Kidney capillary endothelial cell (primary cell): Measurements from ENCODE around the gene ARHGAP22.

Experiments
- DNase-seq: peaks from one replicate; pipeline ENCODE4 v3.0.0-alpha.2; 2018; ENCODE audit warnings: low spot score

Gene ARHGAP22

DNA sequence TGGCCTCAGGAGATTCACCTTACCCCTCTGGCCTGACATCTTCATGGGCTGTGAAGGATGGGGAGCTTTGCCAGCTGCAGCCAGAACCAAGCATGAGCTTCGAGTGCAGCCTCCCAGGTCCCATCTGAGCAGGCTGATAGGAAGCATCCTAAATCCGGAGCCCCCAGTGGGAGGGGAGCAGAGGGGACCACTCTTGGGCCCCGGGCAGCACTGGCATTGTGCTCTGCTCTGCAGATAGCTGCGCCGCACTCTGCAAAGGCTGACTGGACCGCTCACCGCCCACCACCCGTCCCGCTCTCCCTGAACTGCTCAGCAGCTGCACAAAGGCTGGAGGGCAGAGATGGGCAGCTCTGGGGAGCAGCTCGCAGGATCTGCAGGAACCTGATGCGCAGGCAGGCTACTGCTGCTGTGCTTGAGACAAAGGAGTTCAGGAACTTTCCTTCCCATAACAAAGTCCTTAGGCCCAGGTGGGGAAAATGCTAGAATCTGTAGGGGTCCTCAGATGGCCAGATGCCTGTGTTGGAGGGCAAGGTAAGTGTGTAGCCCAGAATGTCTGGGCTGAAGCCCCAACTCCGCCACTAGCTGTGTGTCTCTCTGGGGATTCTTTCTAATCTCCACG lies 51.8 kb downstream of the ARHGAP22 start:
- DNase-seq: no peak

GRCh38 chr10:48551861-48552591 lies 52.8 kb downstream of the ARHGAP22 start:
- peak; percentile 69 for DNase-seq

DNA sequence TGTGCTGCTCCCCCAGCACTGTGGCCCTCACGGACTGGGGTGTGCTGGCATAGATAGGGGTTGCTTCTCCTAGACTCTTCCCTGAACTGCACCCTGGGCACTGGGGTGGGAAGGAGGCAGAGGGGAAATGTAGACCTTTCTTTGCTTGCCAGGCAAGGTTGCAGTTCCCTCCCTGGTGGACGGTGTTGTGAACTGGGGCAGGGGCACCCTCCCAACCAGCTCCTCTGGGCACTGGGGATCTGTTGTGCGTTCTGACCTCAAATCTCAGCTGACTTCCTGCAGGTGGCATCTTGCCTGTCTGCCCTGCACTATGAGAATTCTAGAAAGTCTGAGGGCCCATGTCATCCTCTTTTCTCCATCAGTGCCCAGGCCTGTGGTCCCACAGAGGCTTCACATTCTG lies 53.9 kb downstream of the ARHGAP22 start:
- no peak for DNase-seq

DNA sequence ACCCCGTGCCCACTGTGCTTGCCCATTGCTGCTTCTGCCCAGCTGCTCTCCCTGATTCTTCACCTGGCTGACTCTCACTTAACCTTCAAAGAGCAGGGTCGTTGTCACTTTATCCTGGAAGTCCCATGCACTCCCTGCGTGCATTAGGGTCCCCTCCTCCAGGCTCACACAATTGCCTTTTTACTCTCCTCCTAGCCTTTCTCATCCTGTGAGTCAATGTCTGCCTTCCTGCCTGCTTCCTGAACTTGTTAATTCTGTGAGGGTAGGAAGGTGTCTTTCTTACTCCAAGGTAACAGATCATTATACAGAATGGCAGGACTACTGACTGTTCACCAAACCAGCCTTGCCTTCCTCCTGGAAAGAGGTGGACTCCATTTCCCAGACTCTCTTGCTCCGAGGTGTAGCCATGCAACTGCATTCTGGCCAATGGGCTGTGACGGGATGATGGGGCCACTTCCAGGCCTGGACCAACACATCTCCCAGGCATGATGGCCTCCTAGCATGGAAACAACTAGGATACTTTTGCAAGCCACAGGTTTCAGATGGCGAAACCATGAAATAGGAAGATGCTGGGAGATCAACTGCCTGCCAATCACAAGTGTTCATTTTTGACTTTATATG lies 54.7 kb downstream of the ARHGAP22 start:
- peak; percentile 44 for DNase-seq

GRCh38 chr10:48549236-48549635 lies 55.6 kb downstream of the ARHGAP22 start:
- DNase-seq: no peak

DNA sequence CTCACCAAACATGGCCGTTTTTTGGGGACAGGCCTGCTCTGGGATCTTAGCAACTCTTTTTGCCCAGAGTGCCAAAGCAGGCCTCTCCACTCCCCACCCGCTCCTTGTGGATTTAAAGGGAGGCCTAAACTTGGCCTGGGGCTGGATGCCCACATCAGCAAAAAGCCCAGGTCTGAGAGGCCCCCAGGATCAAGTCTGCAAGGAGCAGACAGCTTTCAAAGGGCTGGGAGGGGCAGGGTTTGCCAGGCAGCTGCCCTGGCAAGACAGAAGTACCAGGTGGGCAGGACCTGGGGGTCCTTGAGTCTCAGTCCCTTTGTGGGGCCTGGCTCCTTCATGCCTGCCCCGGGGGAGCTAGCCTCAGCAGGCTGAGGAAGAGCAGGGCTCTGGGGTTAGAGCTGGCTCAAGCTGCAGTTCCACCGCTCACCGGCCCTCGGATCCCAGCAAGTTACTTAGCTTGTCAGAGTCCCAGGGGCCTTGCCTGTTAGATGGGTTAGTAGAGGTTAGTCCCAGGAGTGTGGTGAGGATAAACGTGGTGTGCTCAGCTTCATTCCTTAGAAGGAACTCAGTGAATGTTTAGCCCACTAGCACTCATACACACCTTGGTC lies 56.2 kb downstream of the ARHGAP22 start:
- no peak for DNase-seq

DNA sequence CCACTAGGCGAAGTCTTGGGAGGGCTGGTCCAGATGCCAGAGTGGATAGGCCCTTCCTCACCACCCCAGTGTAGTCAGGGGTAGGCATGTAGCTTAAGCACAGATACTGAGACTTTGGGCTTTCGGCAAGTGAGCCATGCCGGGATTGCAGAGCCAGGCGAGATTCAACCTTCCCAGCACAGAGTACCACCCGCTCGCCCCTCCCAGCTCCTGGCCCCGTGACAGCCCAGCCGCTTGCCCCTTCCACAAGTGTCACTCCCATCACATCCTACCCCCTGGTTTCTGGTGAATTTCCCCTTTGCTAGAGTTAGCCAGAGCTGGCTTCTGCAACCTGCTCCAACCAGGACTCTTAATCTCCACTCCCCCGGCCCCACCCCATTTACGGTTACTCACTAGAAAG lies 56.9 kb downstream of the ARHGAP22 start:
- no peak for DNase-seq

DNA sequence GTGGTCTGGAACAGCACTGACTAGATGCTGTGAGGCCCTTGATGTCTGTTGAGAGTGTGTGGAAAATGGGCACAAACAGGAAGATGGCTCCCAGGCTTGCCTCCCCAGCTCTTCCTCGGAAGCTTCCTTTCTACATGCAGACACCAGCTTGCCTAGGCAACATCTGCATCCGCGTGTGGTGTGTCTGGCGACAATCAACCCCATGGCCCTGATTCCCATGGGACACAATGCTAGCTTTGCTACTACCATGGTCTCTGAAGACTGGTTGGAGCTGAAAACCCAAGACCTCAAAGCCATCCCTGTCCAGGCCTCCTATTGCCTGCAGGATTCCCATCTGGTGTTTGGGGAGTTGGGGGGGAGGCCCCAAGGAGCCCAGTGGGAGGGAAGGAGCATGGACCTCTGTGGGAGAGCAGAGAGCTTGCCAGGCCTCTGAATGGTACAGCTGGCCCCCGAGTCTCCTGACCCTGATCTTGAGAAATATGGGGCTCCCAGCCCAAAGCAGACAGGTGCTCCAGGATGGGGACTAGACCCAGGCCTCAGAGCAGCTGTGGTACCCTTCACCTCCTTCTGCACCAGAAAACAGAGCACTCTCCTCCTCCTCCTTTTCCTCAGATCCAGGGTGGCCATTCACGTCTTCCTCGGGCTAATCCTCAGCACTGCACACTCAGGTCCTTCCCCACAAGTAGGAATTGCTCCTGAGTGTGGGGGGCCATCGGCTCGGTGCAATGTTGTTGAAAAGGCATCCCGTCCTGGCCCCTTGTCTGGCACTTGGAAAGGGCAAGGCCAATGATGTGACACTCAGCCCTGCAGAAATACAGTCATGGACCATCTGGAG lies 57.6 kb downstream of the ARHGAP22 start:
- no peak for DNase-seq

- no peak for DNase-seq
Measured at GRCh38 chr10:48545462-48546145, 59.3 kb downstream of the ARHGAP22 start.

GRCh38 chr10:48543182-48543844 lies 61.6 kb downstream of the ARHGAP22 start:
- no peak for DNase-seq

GRCh38 chr10:48542471-48543181 lies 62.2 kb downstream of the ARHGAP22 start:
- DNase-seq: no peak

GRCh38 chr10:48541144-48541795 lies 63.6 kb downstream of the ARHGAP22 start:
- DNase-seq: no peak

DNA sequence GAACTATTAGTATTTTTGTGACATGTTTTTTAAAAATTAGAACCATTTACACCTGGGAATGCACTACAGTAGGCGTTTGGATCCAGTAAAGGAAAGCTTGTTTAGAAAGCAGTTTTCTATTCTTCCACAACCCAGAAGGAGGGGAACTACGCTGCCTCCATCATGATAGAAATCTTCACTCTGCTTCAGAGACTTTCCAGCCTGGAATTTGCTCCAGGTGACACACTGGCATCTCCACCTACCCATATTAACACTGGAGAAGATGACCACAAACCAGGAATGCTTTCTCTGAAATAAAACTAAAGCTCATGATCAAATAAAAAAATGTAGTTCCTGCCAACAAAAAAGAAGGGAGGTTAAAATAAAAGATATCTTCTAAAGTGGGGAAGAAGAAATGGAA lies 66.3 kb downstream of the ARHGAP22 start:
- no peak for DNase-seq

- no peak for DNase-seq
Measured at GRCh38 chr10:48536916-48537890, 67.7 kb downstream of the ARHGAP22 start.

DNA sequence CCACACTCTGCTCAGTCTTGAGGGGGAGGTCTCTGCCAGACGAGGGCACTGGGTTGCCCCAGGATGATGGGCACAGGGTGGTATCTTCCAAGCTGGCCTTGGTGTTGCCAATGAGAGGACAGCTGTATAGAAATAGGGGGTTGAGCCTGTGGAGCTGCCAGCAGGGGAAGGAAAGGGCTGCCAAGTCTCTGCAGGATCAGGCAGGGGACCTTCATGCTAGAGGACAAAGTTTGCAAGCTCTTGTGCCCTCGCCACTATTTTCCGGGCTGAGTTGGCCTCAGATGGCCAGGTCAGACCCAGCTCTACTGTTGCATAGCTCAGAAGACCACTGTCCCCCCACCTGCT lies 68.7 kb downstream of the ARHGAP22 start:
- DNase-seq: no peak

- DNase-seq: no peak
Measured at GRCh38 chr10:48535416-48536155, 69.3 kb downstream of the ARHGAP22 start.

DNA sequence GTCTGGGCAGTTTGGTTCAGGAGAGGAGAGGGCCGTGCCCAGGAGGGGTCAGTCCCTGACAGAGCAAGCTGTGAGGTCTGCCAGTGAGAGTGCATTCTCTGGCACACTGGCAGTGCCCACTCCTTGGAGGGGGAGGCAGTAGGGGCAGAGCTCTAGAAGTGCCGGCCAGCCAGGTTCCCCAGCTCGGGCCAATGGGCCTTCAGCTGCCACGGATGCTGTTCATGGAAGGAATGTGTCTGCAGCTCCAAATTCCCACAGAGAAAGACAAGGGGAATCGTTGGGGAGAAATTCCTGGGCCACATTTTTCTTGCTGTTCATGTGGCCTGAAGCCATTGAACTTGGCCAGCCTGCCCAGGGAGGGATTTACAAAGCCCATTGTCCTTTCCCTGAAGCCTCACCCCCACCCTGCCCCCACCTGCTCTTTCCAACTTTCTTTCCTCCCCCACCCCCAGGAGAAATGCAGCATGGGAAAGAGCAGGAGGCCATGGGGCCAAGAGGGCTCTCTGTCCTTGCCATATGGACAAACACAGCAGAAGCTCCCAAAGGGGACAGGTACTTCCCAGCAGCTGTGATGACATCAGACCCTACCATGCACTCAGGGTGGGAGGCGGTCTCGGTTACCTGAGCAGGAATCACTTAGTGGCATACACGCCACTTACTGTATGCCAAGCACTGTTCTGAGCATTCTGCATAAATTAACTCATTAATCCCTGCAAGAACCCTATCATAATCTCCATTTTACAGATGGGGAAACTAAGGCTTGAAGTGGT lies 70.7 kb downstream of the ARHGAP22 start:
- DNase-seq: no peak
